ENCODE results near the gene OTOP3.

Gene OTOP3

DNA sequence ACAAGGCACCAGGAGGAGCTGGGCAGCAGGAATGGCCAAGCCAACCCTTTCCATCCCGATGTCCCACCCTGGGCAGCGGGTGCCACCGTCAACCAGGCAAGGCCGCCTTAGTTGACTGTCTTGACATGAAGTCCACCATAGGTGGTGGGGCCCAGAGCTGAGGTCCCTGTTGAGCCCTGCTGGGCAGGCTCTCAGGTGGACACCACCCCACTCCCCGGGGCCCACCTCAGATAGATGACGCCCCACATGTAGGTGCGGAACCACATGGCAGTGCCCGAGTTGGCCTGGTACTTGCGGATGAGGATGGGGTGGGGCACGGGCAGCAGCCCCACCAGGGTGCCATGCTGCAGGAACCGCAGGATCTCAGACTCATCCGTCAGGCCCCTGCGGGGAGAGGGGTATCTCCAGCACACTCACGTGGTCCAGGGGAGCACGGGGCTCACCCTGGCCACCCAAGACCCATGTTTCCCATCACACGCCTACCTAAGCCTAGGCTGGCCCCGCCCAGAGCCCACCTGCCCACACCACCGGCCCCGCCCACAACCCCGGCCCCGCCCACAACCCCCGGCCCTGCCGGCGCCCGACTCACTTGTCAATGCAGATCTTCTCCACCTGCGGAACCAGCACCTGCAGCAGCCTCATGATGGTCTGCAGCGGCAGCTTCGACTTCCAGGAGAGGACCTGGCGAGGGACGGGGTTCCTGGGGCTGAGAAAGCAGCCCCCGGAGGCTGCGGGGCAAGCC is 16.2 kb downstream of the OTOP3 start:
- no peak for DNase-seq (ENCODE audit: low read depth)
- H3K4me3 ChIP-seq (ENCODE audit: low read depth, low read length): no peak overlapping the region
- TF ChIP-seq, protein P1, sequence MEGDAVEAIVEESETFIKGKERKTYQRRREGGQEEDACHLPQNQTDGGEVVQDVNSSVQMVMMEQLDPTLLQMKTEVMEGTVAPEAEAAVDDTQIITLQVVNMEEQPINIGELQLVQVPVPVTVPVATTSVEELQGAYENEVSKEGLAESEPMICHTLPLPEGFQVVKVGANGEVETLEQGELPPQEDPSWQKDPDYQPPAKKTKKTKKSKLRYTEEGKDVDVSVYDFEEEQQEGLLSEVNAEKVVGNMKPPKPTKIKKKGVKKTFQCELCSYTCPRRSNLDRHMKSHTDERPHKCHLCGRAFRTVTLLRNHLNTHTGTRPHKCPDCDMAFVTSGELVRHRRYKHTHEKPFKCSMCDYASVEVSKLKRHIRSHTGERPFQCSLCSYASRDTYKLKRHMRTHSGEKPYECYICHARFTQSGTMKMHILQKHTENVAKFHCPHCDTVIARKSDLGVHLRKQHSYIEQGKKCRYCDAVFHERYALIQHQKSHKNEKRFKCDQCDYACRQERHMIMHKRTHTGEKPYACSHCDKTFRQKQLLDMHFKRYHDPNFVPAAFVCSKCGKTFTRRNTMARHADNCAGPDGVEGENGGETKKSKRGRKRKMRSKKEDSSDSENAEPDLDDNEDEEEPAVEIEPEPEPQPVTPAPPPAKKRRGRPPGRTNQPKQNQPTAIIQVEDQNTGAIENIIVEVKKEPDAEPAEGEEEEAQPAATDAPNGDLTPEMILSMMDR (IDR thresholded peaks at IDR 0.05; ENCODE audit: low read depth, low read length, missing control alignments): no peak

- TF ChIP-seq, protein P1 (IDR thresholded peaks at IDR 0.05; ENCODE audit: low read depth, low read length, missing control alignments): no peak
- DNase-seq (ENCODE audit: low read depth): no peak
- no peak overlapping the region for H3K4me3 ChIP-seq (ENCODE audit: low read depth, low read length)
These were observed 16.9 kb downstream of the OTOP3 start for GRCh38 chr17:74952431-74953133.

DNA sequence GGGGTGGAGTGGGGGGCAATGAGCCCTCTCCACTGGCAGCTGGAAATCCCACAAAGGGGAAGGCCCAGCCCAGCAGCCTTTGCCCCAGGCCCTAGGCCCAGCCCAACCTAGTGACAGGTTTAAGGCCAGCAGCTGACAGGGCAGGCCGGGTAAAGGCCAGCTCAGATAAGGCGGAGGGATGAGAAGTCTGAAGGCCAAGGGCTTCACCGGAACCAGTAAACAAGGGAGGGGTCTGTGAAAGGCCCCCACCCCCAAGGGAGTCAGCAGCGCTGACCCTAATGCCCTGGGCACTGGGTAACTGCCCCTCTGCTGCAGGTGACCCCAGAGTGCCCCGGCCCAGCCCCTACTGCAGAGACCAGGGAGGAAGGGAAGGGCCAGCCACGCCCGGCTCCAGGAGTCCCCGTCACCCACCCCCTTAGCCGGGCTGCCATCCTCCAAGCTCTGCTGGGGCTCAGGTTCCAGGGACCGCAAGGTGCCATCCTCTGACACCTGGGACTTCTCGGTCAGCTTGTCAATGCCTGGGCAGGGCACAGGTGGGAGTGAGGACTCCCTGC is 17.5 kb downstream of the OTOP3 start:
- TF ChIP-seq, protein P1 (IDR thresholded peaks at IDR 0.05; ENCODE audit: low read depth, low read length, missing control alignments): no peak
- no peak for DNase-seq (ENCODE audit: low read depth)
- H3K4me3 ChIP-seq (ENCODE audit: low read depth, low read length): no peak overlapping the region

GRCh38 chr17:74954115-74954514 is 18.4 kb downstream of the OTOP3 start:
- DNase-seq (ENCODE audit: low read depth): no peak

DNA sequence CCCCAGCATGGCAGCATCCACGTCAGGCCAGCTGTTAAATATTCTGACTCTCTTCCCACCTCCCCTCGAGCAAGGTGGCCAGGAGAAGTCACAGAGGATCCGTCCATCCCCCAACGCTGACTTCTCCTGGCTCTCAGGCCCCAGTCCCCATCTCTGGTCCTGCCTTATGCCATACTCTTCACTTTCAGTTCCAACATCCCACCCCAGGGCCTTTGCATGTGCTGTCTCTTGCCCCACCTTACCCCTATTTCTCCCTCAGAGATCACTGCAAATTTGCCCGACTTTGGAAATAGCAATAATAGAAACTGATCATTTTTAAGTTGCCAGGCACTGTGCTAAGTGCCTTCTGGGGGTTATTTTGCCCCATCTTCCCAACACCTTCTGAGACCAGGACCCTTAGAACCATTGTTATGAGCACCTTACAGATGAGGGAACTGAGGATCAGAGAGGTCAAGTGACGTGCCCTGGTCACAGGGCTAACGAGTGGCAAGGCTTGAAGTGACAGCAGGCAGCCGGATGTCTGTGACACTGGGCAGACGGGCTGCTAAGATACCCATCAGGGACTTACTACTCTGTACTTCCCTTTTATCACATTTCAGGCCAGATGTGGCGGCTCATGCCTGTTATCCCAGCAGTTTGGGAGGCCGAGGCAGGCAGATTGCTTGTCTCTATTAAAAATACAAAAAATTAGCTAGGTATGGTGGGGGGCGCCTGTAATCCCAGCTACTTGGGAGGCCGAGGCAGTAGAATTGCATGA is 19.1 kb downstream of the OTOP3 start:
- TF ChIP-seq, protein P1 (IDR thresholded peaks at IDR 0.05; ENCODE audit: low read depth, low read length, missing control alignments): no peak
- DNase-seq (ENCODE audit: low read depth): no peak
- no peak overlapping the region for H3K4me3 ChIP-seq (ENCODE audit: low read depth, low read length)

More at GRCh38 chr17:74954115-74954514, 18.4 kb downstream of the OTOP3 start:
- no peak overlapping the region for H3K4me3 ChIP-seq (ENCODE audit: low read depth, low read length)
- TF ChIP-seq, protein P1 (IDR thresholded peaks at IDR 0.05; ENCODE audit: low read depth, low read length, missing control alignments): no peak

DNA sequence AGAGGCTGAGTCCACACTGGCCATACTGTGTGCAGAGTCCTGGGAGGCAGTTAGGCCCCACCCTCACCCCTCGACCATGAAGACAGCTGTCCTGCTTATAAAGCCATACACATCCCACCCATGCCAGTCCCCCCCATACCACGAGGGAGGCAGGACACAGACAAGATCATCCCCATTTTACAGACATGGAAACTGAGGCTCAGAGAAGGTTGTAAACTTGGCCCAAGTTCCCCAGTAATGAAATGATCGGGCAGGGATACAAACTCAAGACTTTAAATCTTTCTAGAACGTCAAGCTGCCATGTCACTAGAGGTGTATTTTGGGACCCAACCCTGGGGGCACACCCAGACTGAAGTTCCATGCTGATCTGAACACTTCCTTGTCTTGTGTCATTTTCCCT is 20.4 kb downstream of the OTOP3 start:
- H3K4me3 ChIP-seq (ENCODE audit: low read depth, low read length): no peak overlapping the region
- DNase-seq (ENCODE audit: low read depth): no peak
- TF ChIP-seq, protein P1 (IDR thresholded peaks at IDR 0.05; ENCODE audit: low read depth, low read length, missing control alignments): no peak

Data from GM12864 (cell line).